Heart left ventricle (tissue), 13 donors: ENCODE data around the gene FOXA2.

ENCODE experiments used
- CTCF ChIP-seq, 12 donors: fragments of 200-600 bp; sonication (generic) in 4 of 12; IDR thresholded peaks; one replicate each; pipeline versions ENCODE4 v1.5.0 to v1.8.0; 2018 to 2022; ENCODE audit warnings: antibody characterized with exemption in 12 of 12, mild to moderate bottlenecking in 5 of 12
- POLR2A ChIP-seq, 2 donors: fragments of 450-650 bp; IDR thresholded peaks; one replicate each; pipeline ENCODE4 v1.6.1; 2017; ENCODE audit warnings: antibody characterized with exemption in 2 of 2, mild to moderate bottlenecking in 2 of 2, moderate library complexity in 2 of 2
- donor health status: ischemic (EF 13 %, LVEDD 7.1; RV severe dilation, severe dysfunction).
- donor health status: DM: no; HTN: yes; CAD: no.
- donor health status: DM: no; HTN: no; CAD: no.
- donor health status: ischemic (EF 25% LVEDD 6.9; RV normal size, moderate dysfunction).
- donor health status: ischemic (EF 25% LVEDD 5.7; RV mildly dilated, moderate dysfunction).
- donor health status: ischemic (EF 35%, LVEDD 5.7; RV mildly dilated, moderate dysfunction).
- donor health status: nonischemic (EF 11% LVEDD 7.7; RV severe dilation, severe dysfunction).
- donor health status: DM: yes; HTN: yes; CAD: no.
- donor health status: PGD.
- donor health status: ischemic (EF 29% LVEDD 5.4; RV normal size, mild dysfunction).
- donor health status: nonischemic (EF 23%, LVEDD 6.1; RV moderate dilation, normal function).

DNA sequence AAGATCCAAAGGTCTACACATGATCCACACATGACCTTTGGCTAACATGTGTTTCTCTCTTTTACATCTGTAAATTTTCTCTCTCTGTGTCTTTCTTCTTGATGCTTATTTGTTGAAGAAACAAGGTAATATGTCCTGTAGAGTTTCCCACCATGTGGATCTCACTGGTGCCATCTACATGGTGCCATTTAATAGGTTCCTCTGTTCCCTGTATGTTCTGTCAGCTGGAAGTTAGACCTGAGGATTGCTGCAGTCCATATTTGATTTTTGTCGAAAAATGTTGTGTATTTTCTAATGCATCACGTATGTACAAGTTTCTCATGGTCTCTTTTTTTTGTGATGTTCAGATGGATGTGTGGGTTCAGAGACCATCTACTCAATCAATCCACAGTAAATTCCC is 30.0 kb downstream of the FOXA2 start:
- TF ChIP-seq CTCF (IDR thresholded peaks at IDR 0.05), result no peak
- TF ChIP-seq POLR2A (IDR thresholded peaks at IDR 0.05), result no peak
